HG02970 (cell line): ENCODE data around the gene SRXN1.
"Not testable (repeated sequence)": the region's sequence is repeated elsewhere in the genome, so short reads cannot be mapped to it uniquely, and the experiment has no call there.

Experiments
- ATAC-seq: cut with Tn5 transposase; IDR thresholded peaks from one replicate; pipeline ENCODE4 v1.9.1; 2021; ENCODE audit warnings: mild to moderate bottlenecking, moderate library complexity, moderate number of reproducible peaks; ENCODE audit not compliant: unreplicated experiment, low FRiP score

The SRXN1 gene

DNA sequence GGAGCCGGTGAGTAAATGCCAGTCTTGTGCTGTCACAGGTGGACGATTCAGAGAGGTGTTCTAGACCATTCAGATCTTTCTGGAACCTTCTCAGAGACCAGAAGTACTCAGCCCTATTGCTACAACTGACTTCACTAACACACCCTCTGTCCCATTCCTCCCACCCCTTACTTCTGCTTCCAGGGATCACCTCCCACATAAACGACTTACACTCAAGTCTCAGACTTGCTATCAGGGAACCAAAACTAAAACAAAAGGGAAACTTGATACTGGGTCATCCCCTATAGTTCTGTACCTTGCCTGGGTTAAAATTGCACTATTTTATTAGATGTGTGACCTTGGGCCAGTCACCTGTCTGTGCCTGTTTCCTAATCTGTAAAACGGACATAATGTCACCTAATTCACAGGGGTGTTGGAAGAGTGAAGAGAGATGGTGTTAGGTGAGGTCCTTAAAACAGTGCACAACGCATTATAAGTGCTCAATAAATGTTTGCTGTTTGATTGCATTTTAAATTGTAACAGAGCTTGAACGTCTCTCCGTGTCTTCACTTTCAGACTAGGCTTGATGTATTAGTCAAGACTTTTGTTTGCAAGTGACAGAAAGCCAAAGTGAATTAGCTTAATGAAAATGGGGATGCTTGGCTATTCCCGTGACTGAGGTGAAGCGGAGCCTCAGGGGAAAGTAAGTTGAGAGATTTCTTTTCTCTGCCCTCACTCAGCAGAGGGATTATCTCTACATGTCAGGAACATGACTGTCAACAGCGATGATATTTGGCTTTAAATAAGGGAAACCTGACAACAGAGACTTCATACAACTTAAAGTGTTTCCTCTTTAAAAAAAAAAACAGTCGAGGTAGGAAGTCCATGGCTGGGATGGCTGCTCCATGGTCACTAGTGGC is 3.0 kb upstream of the SRXN1 start:
- no peak for ATAC-seq

DNA sequence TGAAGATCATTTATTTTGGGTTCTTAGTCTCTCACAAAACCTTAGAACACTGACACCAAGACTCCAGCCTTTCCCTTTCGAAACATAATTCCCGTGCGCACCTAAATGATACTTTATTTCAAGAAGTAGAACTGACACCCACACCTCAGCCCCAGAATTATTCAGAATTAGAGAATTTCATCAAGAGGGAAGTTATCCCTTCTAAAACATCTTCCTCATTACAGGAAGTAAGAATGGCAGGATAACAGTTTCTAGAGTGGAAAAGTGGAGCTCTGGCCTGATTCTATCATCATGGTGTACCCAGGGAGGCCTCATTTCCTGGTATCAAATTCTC is 1.4 kb upstream of the SRXN1 start:
- no peak for ATAC-seq

DNA sequence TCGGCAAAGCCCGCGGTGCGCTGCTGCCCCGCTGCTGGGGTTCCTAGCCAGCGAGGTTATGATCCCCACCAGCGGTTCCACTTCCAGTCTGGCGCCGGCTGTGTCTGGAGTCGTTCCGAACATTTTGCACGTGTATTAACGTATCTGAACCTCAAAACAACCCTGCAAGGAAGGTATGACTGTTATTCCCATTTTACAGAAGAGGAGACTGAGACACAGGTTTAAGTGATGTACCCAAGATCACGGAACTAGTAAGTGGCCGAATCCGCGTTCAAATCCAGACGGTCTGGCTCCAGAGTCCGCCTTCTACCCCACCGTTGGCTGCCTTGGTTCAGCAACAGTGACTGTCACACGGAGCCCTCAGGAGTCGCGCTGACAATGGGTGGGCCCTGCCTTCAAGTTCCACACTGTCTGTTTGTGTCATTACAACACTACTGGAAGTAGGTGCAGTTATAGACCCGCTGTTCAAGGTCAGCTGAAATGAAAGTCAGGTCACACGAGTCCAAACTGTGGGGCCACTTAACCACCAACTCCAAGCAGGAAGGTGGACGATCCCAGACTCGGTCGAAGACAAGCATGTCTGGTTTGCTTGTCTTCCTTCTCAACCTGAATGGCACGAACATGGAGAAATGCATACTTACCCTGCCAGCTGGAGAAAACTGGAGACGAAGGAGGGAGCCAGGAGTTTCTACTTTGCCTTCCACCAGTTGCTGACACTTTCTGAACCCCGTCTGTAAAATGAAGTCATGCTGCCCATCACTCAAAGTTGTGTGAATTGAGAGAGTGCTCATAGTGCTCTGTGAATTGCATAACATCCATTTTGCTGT is 803 bp upstream of the SRXN1 start:
- no peak for ATAC-seq

DNA sequence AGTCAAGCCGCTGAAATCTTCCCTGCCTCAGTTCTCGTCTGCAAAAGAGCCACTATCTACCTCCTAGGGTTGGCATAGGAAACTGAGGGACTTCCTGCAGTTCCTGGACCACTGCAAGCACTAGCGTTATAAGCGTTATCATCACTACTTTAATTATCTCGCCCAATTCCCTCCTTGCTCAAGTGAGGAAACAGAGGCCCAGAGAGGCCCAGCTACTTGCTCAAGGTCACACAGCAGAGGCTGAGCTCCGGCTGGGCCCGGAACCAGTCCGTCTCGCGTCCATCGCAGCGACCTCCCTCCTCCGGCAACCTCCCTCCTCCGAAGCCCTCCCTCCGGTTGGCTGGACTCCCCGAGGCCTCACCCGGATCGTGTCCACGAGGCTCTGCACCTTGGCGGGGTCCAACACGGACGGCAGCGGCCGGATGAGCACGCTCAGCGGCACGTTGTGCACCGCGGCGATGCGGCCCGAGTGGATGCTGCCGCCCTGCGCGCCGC is 338 bp downstream of the SRXN1 start:
- no peak for ATAC-seq

DNA sequence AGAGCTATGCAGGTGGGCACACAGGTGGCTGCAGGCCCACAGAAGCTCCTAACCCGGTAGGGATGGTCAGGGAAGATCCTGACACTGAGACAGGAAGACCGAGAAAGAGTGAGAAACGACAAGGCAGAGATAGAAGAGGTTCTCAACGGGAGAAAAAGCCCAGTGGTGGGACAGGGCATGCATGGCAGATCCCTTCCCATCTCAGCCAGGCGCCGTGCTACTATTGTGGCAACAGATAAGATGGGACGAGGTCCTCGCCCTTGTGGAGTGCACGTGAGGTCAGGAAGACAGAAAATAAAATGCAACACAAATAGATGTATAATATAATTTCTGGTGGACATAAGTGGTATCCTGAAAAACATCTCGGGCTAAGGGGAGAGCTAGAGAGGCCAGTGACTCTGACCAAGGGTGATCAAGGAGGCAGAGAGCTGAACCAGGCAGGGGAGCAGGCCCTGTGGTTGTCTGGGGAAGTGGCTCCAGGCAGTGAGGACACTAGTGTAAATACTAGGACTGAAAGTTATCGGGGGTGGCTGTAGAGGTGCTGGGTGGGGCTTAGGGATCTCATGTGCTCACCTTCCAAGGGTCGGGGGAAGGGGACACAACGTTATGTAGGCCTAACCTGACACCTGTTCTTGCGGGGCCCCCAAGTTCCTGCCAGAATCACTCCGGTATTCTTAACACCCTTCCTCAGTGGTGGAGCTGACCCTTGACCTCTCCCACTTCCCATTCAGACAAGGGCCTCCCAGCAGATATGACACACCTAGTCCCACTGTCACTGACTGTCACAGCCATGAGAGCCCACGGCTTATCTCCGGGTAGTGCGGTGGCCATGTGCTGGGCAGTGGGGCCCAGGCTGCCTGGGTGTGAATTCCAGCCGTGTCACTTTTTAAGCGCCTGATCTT is 1.0 kb downstream of the SRXN1 start:
- no peak for ATAC-seq

DNA sequence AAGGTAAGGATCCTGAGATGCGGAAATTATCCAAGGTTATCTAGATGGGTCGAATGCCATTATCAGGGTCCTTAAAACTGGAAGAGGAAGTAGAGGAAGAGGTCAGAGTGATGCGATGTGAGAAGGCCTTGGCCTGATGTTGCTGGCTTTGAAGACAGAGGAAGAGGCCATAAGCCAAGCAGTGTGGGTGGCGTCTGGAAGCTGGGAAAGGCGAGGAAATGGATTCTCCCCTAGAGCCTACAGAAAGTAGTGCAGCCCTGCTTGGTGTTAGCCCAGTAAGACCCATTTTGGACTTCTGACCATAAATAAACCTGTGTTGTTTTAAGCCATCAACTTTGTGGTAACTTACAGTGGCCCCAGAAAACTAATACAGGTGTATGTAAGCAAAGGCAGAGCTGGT is 2.0 kb downstream of the SRXN1 start:
- no peak for ATAC-seq

DNA sequence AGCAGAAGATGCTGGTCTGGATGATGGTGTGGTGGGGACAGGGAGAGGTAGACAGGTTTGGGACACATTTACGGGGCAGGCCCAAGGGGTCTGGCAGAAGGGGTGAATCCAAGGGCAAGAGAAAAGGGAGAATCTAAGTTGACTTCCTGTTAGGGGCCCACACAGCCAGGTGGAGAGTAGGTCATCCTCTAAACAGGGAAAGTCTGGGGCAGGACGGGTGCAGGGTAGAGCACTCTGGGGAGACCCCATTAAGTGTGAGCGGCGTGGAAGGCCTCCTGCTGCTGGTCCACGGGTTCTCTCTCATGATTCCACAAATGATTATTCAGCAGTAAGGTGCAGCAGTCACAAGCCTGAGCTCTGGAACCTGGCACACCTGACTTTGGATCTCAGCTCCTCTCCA is 2.7 kb downstream of the SRXN1 start:
- ATAC-seq = no peak

DNA sequence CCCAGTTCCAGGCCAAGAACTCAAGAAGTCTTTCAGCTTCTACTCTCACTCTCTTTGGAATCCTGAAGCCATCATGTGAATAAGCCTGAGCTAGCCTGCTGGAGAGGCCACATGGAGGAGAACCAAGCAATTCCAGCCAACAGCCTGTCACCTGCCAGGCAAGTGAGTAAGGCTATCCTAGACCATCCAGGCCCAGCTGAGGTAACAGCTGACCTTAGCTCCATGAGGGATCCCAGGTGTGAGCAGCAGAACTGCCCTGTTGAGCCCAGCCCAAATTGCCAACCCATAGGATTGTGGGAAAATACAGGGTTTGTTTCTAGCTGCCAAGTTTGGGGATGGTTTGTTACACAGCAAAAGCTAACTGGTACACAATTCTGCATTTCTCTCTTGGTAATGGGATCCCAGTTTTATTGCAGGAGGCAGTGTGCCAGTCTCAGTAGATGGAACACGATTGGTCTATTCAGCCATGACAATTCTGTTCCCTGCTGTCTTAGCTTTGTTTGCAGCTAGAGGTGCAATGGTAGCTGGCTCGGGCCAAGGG is 5.5 kb downstream of the SRXN1 start:
- no peak for ATAC-seq

DNA sequence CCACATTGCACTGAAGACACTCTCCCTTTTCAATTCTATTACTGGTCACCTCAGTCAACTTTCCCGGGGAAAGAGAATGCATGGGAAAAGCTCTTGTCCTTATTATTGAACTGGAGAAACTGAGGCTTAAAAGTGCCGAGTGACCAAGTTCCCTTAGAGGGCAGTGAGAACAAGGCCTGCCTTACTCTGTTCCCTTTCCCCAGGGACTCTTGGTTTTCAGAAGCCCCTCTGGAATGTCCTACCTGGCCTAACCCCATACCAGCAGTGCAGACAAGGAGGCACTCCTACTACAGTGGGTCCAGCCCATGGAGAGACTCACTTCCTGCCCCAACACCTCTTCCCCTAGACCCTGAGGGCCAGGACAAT is 6.1 kb downstream of the SRXN1 start:
- no peak for ATAC-seq

DNA sequence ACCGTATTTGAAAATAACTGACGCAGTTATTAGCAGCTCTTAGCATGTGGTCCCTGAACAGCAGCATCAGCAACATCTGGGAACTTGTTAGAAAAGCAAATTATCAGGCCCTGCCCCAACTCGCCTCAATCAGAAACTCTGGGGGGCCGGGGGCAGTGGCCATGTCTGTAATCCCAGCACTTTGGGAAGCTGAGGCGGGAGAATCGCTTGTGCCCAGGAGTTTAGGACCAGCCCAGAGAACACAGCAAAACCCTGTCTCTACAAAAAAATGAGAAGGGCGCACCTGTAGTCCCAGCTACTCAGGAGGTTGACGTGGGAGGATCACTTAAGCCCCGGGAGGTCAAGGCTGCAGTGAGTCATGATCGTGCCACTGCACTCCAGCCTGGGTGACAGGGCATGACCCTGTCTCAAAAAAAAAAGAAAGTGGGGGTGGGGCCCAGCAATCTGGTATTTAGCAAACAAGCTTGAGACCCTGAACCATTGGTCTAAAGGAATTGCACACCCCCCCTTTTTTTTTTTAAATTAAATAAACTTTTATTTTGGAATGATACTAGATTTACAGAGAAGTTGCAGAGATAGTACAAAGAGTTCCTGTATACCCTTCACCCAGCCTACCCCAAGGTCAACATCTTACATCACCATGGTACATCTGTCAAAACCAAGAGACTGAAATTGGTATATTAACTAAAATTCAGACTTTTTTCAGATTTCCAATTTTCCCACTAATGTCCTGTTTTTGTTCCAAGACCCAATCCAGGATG is 6.7 kb downstream of the SRXN1 start:
- ATAC-seq = no peak

DNA sequence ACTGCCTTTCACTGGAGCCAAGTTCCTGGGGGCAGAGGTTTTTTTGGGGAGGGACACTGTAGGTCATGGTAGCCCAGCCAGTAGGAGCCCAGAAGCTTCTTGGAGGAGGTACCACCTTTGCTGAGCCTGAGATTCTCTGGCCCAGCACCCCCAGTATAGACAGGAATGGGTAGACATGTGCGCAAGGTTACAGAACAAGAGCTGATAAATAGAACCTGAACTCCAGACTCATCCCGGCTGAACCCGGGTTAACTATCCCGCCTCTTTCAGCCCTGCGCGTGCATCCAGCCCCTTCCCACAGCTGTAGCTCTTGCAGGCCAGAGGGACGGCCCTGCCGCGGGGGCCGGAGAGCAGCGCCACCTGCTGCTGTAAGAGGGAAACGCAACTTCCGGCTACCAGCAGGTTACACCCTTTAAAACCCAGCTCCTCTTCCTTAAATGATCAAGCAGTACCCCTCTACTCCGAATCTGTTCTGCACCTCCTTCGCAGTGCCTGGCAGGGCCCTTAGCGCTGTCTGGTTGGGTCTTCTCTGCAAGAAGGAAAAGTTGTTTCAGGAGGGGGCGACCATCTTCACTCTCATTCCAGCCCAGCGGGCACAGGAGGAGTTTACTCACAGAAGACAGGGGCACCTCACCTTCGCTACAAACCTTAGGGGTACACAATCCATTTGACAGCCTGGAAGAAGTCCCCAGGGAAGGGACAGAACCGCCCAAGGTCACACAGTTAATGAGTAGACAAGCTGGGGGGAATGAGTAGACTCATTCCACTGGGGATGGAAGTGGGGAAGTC is 7.5 kb downstream of the SRXN1 start:
- no peak for ATAC-seq

DNA sequence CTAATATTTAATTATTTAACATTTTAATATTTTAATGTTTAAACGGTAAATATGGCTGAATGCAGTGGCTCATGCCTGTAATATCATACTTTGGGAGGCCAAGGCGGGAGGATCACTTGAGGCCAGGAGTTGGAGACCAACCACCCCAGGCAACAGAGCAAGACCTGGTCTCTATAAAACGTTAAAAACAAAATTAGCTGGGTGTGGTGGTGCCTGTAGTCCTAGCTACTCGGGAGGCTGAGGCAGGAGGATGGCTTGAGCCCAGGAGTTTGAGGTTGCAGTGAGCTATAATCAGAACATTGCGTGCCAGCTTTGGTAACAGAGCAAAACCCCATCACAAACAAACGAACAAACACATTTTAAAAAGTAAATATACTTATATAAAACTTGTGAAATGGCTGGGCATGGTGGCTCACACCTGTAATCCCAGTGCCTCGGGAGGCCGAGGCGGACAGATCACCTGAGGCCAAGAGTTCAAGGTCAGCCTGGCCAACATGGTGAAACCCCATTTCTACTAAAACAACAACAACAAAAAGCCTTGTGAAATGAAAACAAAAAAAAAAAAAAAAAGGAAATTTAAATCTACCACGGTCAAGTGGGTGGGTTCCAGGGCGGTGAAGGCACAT is 8.2 kb downstream of the SRXN1 start:
- no peak for ATAC-seq

DNA sequence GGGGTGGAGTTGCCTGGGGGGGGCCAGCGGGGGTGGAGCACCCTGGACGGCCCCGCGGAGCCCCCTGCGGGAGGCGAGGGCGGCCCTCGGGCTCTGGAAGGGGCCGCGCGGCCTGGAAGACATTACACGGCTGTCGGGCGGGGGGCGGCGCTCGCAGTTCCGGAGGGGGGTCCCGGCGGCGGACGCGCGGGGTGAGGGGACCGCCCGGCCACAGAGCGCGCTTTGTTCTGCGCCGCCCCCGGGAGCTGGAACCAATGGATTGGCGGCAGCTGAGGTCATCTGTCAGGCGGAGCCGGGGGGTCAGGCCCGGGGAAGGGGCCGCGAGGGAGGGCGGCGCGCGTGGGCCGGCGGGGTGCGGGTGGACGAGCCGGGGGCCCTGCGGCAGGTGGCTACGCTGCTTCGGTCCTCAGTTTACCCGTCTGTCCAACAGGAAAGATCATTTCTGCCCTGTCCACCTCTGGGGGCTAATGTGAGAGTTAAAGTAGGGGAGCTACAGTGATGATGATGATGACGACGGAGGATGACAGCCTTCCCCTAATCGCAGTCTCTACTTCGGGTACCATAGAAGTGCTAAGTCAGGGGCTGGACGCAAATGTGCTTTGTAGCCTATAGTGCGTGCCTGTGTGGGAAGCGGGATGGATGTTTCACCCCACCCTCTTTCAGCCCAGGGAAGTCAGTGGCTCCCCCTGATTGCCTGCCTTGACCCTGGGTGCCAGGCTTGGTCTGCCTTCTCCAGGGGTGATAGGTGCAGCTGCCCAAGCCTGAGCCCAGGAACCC is 10.4 kb downstream of the SRXN1 start:
- ATAC-seq = no peak

DNA sequence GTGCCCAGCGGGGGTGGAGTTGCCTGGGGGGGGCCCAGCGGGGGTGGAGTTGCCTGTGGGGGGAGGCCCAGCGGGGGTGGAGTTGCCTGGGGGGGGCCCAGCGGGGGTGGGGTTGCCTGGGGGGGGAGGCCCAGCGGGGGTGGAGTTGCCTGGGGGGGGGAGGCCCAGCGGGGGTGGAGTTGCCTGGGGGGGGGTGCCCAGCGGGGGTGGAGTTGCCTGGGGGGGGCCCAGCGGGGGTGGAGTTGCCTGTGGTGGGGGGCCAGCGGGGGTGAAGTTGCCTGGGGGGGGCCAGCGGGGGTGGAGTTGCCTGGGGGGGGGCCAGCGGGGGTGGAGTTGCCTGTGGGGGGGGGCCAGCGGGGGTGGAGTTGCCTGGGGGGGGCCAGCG is 11.0 kb downstream of the SRXN1 start:
- not testable (repeated sequence) for ATAC-seq

DNA sequence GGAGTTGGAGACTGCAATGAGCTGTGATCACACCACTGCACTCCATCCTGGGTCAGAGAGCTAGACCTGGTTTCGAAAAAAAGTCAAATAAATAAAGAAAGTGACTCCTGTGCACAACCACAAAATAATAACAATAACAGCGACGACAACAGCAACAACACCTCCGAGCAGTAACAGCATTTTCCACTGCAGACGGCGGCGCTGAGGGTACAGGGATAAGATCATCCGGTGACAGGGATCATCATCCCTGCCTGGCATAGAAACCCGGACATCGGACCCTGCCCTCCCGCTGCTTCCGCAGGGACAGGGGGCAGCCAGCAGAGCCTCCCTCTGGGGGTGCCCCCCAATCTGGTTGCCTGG is 11.5 kb downstream of the SRXN1 start:
- no peak for ATAC-seq

DNA sequence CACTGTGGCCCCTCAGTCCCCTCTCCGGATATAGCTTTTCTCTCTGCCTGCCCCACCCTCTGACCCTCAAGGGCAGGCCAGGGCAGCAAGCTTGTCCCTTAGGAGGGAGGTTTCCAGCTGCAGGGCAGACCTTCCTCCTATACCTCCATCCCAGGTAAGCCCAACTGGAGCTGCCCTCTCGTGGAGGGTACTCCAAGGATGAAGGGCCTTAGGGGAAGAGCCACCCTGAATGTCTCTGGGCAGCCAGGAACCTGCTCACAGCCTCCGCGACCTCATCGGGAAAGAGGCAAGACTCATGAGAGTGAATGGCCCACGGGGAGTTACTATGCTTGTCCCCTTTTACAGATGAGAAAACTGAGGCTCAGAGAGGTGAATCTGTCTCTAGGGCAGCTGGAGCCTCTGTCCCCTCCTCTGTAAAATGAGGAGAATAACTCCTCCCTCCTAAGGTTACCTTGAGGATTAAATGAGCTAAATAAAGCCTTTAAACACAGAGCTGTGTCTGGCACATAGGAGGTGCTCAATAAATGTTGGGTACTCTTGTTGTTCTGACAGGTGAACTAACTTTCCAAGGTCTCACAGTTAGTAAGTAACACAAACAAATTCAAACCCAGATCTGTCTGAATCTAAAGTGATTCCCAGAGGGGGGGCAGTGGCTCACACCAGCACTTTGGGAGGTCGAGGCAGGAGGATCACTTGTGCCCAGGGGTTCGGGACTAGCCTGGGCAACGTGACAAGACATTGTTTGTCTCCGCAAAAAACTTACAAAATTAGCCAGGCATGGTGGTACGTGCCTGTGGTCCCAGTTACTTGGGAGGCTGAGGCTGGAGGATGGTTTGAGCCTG is 12.1 kb downstream of the SRXN1 start:
- no peak for ATAC-seq

DNA sequence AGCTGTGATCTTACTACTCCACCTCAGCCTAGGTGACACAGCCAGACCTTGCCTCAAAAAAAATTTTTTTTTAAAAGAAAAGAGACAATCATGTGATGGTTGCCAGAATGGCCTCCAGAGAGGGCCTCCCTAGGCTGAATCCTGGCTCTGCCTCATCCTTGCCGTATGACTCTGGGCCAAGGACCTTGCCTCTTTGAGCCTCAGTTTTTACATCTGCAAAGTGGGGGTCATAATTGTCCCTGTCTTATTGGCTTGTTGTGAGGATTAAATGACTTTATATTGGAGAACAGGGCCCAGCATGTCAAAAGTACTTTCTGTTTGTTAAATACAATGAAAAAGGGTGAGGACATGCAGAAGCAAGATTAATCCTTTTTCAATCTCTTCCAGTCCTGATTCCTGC is 14.4 kb downstream of the SRXN1 start:
- no peak for ATAC-seq
